GM19467 (cell line): ENCODE measurements around the gene BTK.
"Not testable (repeated sequence)": the region's sequence is repeated elsewhere in the genome, so short reads cannot be mapped to it uniquely, and the experiment has no call there.

Experiments
- ATAC-seq: cut with Tn5 transposase; IDR thresholded peaks from one replicate; pipeline ENCODE4 v1.9.1; 2021; ENCODE audit warnings: mild to moderate bottlenecking, moderate library complexity; ENCODE audit not compliant: unreplicated experiment

Gene BTK

GRCh38 chrX:101347859-101348451 is 38.0 kb downstream of the BTK start:
- no peak for ATAC-seq

GRCh38 chrX:101337776-101338271 is 48.2 kb downstream of the BTK start:
- no peak for ATAC-seq

GRCh38 chrX:101334310-101334709 is 51.7 kb downstream of the BTK start:
- not testable (repeated sequence) for ATAC-seq

GRCh38 chrX:101326600-101326999 is 59.4 kb downstream of the BTK start:
- not testable (repeated sequence) for ATAC-seq

GRCh38 chrX:101303790-101304189 is 82.2 kb downstream of the BTK start:
- ATAC-seq, result no peak
